ENCODE results near the gene POC1A.
"Not testable (repeated sequence)": the region's sequence is repeated elsewhere in the genome, so short reads cannot be mapped to it uniquely, and the experiment has no call there.

The POC1A gene

GRCh38 chr3:52183786-52184445 is 29.7 kb upstream of the POC1A start:
- no peak for DNase-seq

GRCh38 chr3:52182691-52183090 is 28.5 kb upstream of the POC1A start:
- no peak for DNase-seq

DNA sequence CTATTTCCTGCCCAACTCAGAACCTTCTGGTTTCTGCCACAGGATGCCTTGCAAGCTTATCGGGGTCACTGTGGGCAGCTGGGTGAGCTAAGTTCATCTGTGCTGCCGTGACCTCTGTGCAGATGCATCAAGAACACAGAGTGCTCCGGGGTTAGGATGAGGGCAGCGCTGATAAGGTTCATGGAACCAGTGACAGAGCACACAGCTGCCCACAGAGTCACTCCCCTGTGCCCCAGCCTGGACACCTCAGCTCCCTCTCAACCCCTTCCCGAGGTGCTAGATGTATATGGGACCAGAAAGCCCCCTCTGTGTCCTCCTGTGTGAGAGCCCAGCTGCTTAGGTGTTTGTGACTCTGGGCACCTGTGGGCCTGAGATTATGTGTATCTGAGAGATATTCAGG is 28.0 kb upstream of the POC1A start:
- DNase-seq, result no peak

- no peak for DNase-seq
Measured at GRCh38 chr3:52181543-52181942, 27.3 kb upstream of the POC1A start.

DNA sequence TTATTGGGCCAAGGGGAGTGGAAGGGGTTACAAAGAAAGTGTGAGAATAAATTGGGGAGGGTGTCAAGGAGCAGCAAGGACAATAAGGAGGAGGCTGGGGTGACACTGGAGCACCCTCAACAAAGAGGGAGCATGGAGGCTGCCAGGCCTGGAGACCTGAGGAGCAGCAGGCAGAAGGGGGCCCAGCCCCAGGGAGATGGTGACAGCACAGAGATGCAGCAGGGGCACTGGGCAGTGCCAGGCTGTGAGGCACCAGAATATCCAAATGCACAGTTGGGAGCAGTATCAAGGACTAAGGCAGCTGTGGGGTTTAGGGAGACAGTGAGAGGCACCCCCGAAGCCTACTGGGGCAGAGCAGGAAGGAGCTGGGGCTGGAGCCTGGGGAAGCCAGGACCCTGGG is 24.3 kb upstream of the POC1A start:
- DNase-seq, result no peak

GRCh38 chr3:52178126-52178525 is 23.9 kb upstream of the POC1A start:
- not testable (repeated sequence) for DNase-seq

DNA sequence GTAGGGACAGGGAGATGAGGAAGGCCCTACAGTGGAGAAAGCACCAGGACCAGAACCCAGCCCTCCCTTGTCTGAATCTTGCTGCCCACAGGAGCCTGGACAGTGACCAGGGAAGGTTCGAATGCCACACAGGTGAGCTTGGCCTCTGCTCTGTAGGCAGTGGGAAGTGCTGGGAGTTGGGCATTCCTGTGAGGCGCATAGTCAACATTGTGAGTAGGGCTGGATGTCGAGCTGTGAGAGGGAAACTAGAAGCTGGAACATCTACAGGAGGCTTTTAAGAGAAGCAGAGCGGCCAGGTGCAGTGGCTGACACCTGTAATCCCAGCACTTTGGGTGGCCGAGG is 23.4 kb upstream of the POC1A start:
- no peak for DNase-seq

DNA sequence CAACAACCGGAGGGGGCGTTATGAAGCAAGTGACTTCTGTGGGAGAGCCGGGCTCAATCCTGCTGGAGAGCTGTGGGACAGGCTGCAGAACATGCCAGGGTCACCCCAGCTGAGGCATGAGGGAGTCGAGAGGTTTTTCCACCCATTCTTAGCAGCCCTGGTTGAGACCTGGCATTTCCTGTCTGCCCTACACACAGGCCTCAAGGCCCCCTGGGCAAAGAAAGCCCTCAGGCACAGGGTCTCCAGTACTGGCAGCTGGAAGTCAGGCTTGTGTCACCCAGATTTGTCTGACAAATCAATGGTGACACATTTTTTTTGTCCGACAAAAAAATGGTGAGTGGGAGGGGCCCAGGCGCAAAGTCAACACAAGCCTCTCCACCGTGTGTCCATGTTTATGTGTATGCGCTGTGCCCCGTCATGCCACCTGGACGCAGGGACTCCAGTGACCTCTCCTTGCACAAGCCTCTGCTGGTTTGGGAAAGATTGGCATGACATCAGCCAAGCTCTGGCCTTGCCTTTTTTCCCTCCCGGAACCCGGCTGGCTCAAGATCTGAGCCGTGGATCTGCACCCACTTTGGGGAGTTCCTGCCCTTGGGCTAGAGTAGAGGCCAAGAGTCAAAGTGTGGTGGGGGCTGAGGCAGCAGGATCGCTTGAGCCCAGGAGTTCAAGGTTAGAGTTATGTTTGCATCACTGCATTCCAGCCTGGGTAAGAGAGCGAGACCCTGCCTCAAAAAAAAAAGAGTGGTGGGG is 22.9 kb upstream of the POC1A start:
- DNase-seq, result no peak

- DNase-seq, result no peak
Measured at GRCh38 chr3:52176180-52176752, 22.0 kb upstream of the POC1A start.

- DNase-seq, result no peak
Measured at GRCh38 chr3:52175416-52176179, 21.4 kb upstream of the POC1A start.

GRCh38 chr3:52174896-52175295 is 20.7 kb upstream of the POC1A start:
- DNase-seq, result no peak

DNA sequence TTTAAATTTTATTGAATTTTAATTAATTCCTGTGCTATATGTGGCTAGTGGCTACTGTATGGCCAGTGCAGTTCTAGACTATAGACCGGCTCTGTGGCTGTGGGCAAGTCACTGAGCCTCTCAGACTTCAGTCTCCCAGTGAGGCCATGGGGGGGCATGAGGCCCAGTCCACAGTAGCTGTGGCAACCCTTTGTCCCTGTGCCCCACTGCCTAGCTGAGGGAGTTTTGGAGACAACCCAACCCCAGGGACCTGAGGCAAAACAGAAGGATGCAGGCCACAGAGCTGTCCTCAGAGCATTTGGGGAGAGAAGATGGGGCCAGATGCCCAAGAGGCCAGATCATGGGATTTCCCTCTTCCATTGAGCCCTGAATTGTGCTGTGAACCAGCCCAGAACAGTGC is 18.9 kb upstream of the POC1A start:
- no peak for DNase-seq

GRCh38 chr3:52172262-52172757 is 18.1 kb upstream of the POC1A start:
- DNase-seq, result no peak

DNA sequence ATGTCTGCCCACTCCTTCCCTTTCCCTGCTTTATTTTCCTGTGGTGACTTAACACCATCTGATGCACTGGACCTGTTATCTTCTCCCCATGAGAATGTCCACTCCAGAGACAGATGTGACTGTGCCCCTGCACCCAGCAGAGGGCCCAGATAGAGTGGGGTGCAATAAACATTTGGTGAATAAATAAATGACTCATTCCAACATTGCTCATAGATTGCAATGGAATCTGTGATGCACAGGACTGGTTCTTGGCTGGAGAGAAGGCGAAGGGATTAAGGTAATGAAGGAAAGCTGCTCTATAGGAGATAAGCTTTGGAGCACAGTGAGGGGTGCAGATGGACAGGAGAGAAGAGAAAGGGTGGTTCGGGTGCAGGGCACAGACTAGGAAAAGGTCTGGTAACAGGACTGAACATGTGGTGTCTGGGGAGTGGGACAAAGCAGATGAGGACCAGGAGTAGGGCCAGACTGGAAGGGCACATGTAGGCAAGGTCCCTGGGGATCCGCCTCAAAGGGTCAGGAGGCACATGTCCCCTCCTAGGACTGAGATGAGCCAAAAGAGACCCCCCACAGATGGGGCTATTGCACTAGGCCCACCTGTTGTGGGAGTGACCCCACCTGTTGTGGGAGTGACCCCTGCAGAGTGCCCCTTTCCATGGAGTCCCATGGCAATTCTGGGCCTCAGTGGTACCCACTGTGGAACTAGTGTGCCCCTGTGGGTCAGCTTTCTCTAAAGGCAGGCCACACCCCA is 17.5 kb upstream of the POC1A start:
- DNase-seq, result no peak

DNA sequence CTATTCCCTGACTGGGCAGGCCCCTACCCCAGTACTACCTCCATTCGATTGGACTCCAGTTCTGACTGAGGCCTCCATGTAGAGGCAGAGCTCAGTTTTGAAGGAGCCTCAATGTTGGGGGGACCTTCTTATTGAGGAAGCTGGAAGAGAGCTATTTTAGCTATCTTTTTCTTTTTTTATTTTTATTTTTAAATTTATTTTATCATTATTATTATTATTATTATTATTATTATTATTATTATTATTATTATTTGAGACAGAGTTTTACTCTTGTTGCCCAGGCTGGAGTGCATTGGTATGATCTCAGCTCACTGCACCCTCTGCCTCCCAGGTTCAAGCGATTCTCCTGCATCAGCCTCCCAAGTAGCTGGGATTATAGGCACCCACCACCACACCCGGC is 16.0 kb upstream of the POC1A start:
- not testable (repeated sequence) for DNase-seq

DNA sequence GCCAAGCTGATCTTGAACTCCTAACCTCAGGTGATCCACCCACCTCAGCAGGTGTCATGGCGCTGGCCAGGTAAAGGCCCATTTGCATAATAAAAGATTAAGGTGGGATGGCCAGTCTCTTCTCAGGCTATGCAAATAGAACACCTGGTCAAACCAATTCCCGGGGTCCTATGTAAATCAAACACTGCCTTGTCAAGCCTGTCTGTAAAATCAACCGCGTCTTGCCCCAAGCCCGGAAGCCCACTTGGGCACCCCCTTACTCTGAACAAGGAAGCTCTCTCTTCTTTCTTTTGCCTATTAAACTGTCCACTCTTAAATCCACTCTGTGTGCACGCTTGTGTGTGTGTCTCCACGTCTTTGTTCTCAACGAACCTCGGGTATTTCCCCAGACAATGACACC is 13.0 kb upstream of the POC1A start:
- DNase-seq, result no peak

- no peak for DNase-seq
Measured at GRCh38 chr3:52162250-52162872, 8.1 kb upstream of the POC1A start.

DNA sequence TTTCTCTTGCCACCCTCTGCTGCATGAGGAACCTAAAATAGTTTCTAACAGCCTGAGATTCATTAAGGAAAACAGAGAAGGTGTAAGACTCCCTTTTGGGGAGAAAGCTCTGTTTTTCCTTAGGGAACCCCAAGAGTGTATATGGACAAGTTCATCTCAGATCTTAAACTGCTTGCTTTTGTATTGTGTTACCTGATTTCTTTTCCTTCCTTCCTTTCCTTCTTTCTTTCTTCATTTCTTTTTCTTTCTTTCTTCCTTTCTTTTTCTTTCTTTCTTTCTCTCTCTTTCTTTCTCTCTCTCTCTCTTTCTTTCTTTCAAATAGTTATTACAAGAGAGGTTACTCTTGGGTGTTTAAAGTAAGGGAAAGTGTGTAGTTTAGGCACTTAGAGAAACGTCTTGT is 5.3 kb upstream of the POC1A start:
- DNase-seq, result no peak

GRCh38 chr3:52155912-52156311 is 1.7 kb upstream of the POC1A start:
- DNase-seq, result no peak

- no peak for DNase-seq
Measured at GRCh38 chr3:52153389-52154096, 680 bp downstream of the POC1A start.

- not testable (repeated sequence) for DNase-seq
Measured at GRCh38 chr3:52151991-52152390, 2.2 kb downstream of the POC1A start.

DNA sequence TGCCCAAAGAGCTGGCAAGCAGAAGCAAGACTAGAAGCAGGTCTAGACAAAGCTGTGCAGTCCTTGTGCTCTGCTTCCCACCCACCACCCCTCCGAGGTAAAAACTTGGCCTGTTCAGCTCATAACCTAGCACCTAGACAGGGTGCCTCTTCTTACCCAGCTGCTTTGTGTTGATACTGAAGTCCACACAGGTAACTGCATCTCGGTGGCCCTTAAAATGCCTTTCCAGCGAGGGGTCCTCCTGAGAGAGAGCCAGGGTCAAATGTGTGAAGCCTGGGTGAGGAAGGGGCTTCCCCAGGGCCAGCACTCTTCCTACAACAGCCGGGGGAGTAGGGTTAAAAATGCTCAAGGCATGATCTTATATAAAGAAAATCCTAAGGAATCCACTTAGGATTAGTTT is 3.4 kb downstream of the POC1A start:
- DNase-seq, result no peak

Measured in activated CD4-positive, alpha-beta T cell treated with anti-CD3 and anti-CD28 coated beads for 1 hour (primary cell).